UCSD-AML1 (cell line): Measurements from ENCODE around the gene ADAMTS18.

Experiments
- DNase-seq: peaks from one replicate; lab custom pipeline; 2025; ENCODE audit not compliant: unreplicated experiment; lab: John Stamatoyannopoulos, UW

ADAMTS18 gene

GRCh38 chr16:77435272-77435820 lies 512 bp upstream of the ADAMTS18 start:
- no peak for DNase-seq

GRCh38 chr16:77434022-77434529 lies 758 bp downstream of the ADAMTS18 start:
- no peak for DNase-seq

- DNase-seq: no peak
These were observed 1.7 kb downstream of the ADAMTS18 start for GRCh38 chr16:77433146-77433545.

GRCh38 chr16:77432264-77432663 lies 2.6 kb downstream of the ADAMTS18 start:
- DNase-seq: no peak

GRCh38 chr16:77430787-77431585 lies 3.8 kb downstream of the ADAMTS18 start:
- no peak for DNase-seq

- DNase-seq: no peak
These were observed 4.5 kb downstream of the ADAMTS18 start for GRCh38 chr16:77430360-77430759.

- no peak for DNase-seq
These were observed 9.8 kb downstream of the ADAMTS18 start for GRCh38 chr16:77424871-77425604.

GRCh38 chr16:77422196-77422784 lies 12.5 kb downstream of the ADAMTS18 start:
- no peak for DNase-seq

GRCh38 chr16:77416939-77417480 lies 17.8 kb downstream of the ADAMTS18 start:
- DNase-seq: no peak

GRCh38 chr16:77414752-77415231 lies 20.0 kb downstream of the ADAMTS18 start:
- DNase-seq: no peak

GRCh38 chr16:77410449-77410848 lies 24.4 kb downstream of the ADAMTS18 start:
- DNase-seq: no peak

- DNase-seq: no peak
These were observed 25.5 kb downstream of the ADAMTS18 start for GRCh38 chr16:77409311-77409710.

- DNase-seq: no peak
These were observed 26.2 kb downstream of the ADAMTS18 start for GRCh38 chr16:77408607-77409006.

- DNase-seq: no peak
These were observed 28.2 kb downstream of the ADAMTS18 start for GRCh38 chr16:77406680-77407079.

GRCh38 chr16:77404775-77405174 lies 30.1 kb downstream of the ADAMTS18 start:
- no peak for DNase-seq

GRCh38 chr16:77403732-77404131 lies 31.1 kb downstream of the ADAMTS18 start:
- no peak for DNase-seq

GRCh38 chr16:77402672-77403071 lies 32.2 kb downstream of the ADAMTS18 start:
- DNase-seq: no peak

- DNase-seq: no peak
These were observed 32.7 kb downstream of the ADAMTS18 start for GRCh38 chr16:77402118-77402517.

GRCh38 chr16:77399546-77399945 lies 35.3 kb downstream of the ADAMTS18 start:
- DNase-seq: no peak

GRCh38 chr16:77399066-77399465 lies 35.8 kb downstream of the ADAMTS18 start:
- DNase-seq: no peak

- DNase-seq: no peak
These were observed 36.3 kb downstream of the ADAMTS18 start for GRCh38 chr16:77398495-77398894.
